Stimulated activated CD4-positive, alpha-beta T cell treated with anti-CD3 and anti-CD28 coated beads, Interleukin-12 subunit alpha, Interleukin-12 subunit beta, amount 100 ng/mL, for 24 hours (primary cell): Measurements from ENCODE around the gene TUBB2A.

Source experiments
- DNase-seq, 2 experiments: peaks; one replicate each; pipeline ENCODE4 v3.0.0-alpha.2; 2020; ENCODE audit warnings: low read depth in 2 of 2

Gene TUBB2A

DNA sequence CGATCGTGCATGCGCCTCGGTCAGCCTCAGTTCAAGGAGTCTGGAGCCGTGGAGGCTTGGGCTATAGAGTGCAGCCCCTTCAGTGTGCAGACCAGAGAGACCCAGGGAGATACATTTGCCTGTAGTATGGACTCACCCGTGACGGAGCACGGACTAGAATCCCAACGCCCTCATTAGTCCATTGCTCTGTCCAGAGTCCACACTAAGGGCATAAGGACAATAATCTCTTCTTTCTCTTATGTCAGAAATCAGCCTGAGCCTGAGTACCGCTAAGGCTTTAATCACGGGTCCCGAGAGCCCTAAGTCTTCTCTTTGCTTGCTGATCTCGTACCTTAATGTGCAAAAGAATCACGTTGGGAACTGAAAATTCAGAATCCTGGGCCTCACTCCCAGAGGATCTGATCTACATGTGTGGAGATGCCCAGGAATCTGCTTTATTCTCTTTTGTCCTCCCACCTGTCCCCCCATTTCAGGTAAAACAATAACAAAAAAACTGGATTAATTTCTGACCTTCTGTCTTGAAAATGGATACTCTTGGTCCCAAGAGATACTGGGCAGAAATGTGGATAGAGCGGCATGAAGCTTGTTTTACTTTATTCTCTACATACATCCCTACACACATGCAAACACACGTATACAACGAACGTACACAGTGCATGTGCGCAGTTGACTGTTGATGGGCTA lies 38.2 kb downstream of the TUBB2A start:
- no peak for DNase-seq

- peak; percentile 99 to 100 for DNase-seq
Observed at GRCh38 chr6:3118353-3119039, 38.8 kb downstream of the TUBB2A start, which contains the start of gene BPHL. BPHL (plus strand) TSS chr6:3118711; CDS start chr6:3118741, 30 bp downstream.

DNA sequence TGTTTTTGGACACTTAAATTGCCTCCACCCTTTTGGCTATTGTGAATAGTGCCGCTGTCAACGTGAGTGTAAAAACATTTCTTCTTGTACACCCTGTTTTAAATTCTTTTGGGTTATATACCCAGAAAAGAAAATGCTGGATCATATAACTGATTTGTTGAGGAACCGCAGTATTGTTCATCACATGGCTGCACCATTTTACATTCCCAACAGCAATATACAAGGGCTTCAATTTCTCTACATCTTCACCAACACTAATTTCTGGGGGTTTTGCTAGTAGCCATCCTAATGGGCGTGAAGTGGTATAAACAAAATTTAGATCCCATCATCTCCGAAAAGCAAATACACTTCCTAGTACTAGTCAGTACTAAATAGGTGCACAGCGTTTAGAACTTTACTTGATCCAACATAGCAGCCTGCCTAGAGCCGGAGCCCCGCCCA lies 39.4 kb downstream of the TUBB2A start:
- DNase-seq = no peak

- DNase-seq = no peak
Observed at GRCh38 chr6:3114377-3114776, 43.0 kb downstream of the TUBB2A start.

- no peak for DNase-seq
Observed at GRCh38 chr6:3109761-3110160, 47.6 kb downstream of the TUBB2A start.

GRCh38 chr6:3108746-3109414 lies 48.5 kb downstream of the TUBB2A start:
- DNase-seq = no peak
